Transverse colon (tissue), 4 donors: Measurements from ENCODE around the gene RABGAP1L. TPM values are rescaled to one million over a fixed set of nuclear protein-coding genes. Genes with fewer than 3 reads are reported as not detected.
"Not testable (repeated sequence)": the region's sequence is repeated elsewhere in the genome, so short reads cannot be mapped to it uniquely, and the experiment has no call there.

Source experiments
- DNase-seq: peaks from one replicate; pipeline ENCODE4 v3.0.0-alpha.2; 2019
- H3K27ac ChIP-seq, 4 donors: fragments of 200-600 bp; sonication (generic); 2 replicates each; pipeline ENCODE4 v1.5.1; 2016 to 2018; ENCODE audit warnings: inconsistent platforms in 4 of 4
- H3K27me3 ChIP-seq: fragments of 200-600 bp; sonication (generic); 2 replicates; pipeline ENCODE4 v1.5.1; 2017; ENCODE audit warnings: inconsistent platforms
- H3K36me3 ChIP-seq, 4 donors: fragments of 200-600 bp; sonication (generic); 2 replicates each; pipeline ENCODE4 v1.5.1; 2017 to 2019; ENCODE audit warnings: inconsistent platforms in 4 of 4
- H3K4me1 ChIP-seq, 4 donors: fragments of 200-600 bp; sonication (generic); 2 replicates each; pipeline ENCODE4 v1.5.1; 2017 to 2020; ENCODE audit warnings: inconsistent platforms in 4 of 4
- H3K4me3 ChIP-seq, 4 donors: fragments of 200-600 bp; sonication (generic); 1 replicate in 1 of 4; 2 replicates in 3 of 4; pipeline versions ENCODE4 v1.5.1 to v1.6.1; 2017 to 2019; ENCODE audit warnings: inconsistent platforms in 4 of 4
- H3K9me3 ChIP-seq, 2 donors: fragments of 200-600 bp; sonication (generic); 2 replicates each; pipeline ENCODE4 v1.5.1; 2017 to 2019; ENCODE audit warnings: inconsistent platforms in 2 of 2
- EP300 ChIP-seq: sonication (generic); formaldehyde crosslinking; IDR thresholded peaks from one replicate; pipeline ENCODE4 v1.6.1; 2017; ENCODE audit warnings: antibody characterized with exemption, low read depth
- POLR2A ChIP-seq: fragments of 450-650 bp; IDR thresholded peaks from one replicate; pipeline ENCODE4 v1.6.1; 2016; ENCODE audit warnings: antibody characterized with exemption, mild to moderate bottlenecking, moderate library complexity
- POLR2AphosphoS5 ChIP-seq, 3 donors: sonication (generic); formaldehyde crosslinking; IDR thresholded peaks; one replicate each; pipeline ENCODE4 v1.6.1; 2016; ENCODE audit warnings: antibody characterized with exemption in 3 of 3
- WGBS, 2 donors: methylation state at CpG; one replicate each; pipeline ENCODE4 v1.1.5; 2018; ENCODE audit warnings: low coverage in 1 of 2; 5-methylcytosine and 5-hydroxymethylcytosine counted together
- in situ Hi-C, 4 donors: fragments of 200-750 bp; cut with MboI; loops; one replicate each; pipeline versions ENCODE4 v1.15.0 to v1.15.1; 2017; ENCODE audit warnings: low sequenced_read_pairs in 3 of 4, low pct_ligation_motif_present in 1 of 4, low pct_unique_long_range_greater_than_20kb in 1 of 4
- intact Hi-C: fragments of 100-400 bp; cut with DNase I; formaldehyde crosslinking; loops from one replicate; pipeline ENCODE4 v1.15.1; 2023; ENCODE audit warnings: low total_unique reads
- total RNA-seq, 4 donors: library from RNA; depleted of rRNA; stranded (reverse); fragments of >200 nt; gene quantifications; one replicate each; pipeline ENCODE4 v1.1.0, GENCODE V29; 2016
- TF ChIP-seq, protein P1 (sequence below), 5 experiments: fragments of 200-600 bp in 3 of 5; fragments of 450-650 bp in 2 of 5; sonication (generic) in 3 of 5; IDR thresholded peaks; 1 replicate in 2 of 5; 2 replicates in 3 of 5; pipeline ENCODE4 v1.5.1; 2016 to 2017; ENCODE audit warnings: antibody characterized with exemption in 5 of 5, inconsistent platforms in 3 of 5, mild to moderate bottlenecking in 2 of 5, moderate library complexity in 1 of 5

The RABGAP1L gene
- total RNA-seq, 4 donors from 2014 or later: 68.9 to 127 (median 99.9) TPM

DNA sequence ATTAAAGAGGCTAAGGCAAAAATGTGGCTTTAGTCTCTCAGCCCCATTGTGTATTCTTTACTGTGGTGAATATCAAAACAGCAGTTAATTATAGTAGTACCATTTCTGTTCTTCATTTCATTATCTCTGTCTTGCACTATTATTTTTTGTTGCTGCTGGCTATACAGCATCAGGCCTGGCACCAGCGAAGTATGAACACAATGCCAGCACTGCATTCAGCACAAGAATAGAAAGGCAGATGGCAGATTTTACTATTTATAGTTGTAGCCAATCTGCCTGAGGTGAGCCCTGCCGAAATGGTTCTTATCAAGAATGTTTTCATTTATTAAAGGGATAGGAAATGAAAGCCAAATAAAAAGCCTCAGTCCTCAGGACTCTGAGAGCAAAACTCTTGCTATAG lies 360.5 kb downstream of the RABGAP1L start:
- Histone ChIP-seq H3K36me3 (no peaks in the 10 kb centered on the region), H3K4me3 (no peak overlapping the region), H3K27me3 (no peaks in the 10 kb centered on the region), H3K27ac (no peak overlapping the region), H3K9me3 (no peaks in the 10 kb centered on the region), H3K4me1 (no peaks in the 10 kb centered on the region)
- TF ChIP-seq EP300: no peak
- TF ChIP-seq POLR2A: no peak
- no peak for TF ChIP-seq POLR2AphosphoS5 (IDR thresholded peaks at IDR 0.05)
- TF ChIP-seq, protein P1, sequence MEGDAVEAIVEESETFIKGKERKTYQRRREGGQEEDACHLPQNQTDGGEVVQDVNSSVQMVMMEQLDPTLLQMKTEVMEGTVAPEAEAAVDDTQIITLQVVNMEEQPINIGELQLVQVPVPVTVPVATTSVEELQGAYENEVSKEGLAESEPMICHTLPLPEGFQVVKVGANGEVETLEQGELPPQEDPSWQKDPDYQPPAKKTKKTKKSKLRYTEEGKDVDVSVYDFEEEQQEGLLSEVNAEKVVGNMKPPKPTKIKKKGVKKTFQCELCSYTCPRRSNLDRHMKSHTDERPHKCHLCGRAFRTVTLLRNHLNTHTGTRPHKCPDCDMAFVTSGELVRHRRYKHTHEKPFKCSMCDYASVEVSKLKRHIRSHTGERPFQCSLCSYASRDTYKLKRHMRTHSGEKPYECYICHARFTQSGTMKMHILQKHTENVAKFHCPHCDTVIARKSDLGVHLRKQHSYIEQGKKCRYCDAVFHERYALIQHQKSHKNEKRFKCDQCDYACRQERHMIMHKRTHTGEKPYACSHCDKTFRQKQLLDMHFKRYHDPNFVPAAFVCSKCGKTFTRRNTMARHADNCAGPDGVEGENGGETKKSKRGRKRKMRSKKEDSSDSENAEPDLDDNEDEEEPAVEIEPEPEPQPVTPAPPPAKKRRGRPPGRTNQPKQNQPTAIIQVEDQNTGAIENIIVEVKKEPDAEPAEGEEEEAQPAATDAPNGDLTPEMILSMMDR (IDR thresholded peaks at IDR 0.05): no peak
- intact Hi-C loops (no loop called here), in situ Hi-C loops (no loop called here)
- 67 to 76% methylated on average over 1 to 2 of the region's 2 CpGs for WGBS, 2 donors
- DNase-seq: no peak

DNA sequence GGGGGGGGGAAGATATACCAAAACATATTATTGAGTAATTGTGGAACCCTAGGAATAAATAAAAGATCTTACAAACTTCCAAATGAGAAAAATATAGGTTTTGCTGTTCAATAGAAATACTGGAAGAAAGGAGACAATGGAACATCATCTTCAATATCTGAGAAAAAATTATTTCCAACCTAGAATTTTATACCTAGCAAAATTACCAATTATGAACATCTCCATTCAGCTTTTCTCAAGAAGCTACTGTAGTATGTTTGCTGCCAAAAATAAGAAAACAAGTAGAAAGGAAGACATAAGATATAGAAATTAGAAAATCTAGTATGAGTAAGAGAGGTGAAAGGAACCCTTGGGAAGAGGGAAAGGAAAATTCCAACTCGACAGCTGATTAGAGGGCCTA lies 372.4 kb downstream of the RABGAP1L start:
- DNase-seq: no peak
- TF ChIP-seq POLR2AphosphoS5 (IDR thresholded peaks at IDR 0.05) (no peak), POLR2A (no peak), EP300 (no peak)
- TF ChIP-seq, protein P1 (IDR thresholded peaks at IDR 0.05): no peak
- H3K27me3 ChIP-seq: no peaks in the 10 kb centered on the region
- WGBS, 2 donors: 100% methylated on average over 1 of the region's 1 CpG
- H3K27ac ChIP-seq: no peak overlapping the region
- intact Hi-C loops: no loop called here
- in situ Hi-C loops: no loop called here
- peaks cover 11 to 13% of the 10 kb centered on the region in 2 donors for H3K9me3 ChIP-seq
- no peak overlapping the region for H3K4me3 ChIP-seq
- H3K4me1 ChIP-seq: no peaks in the 10 kb centered on the region
- H3K36me3 ChIP-seq: no peaks in the 10 kb centered on the region

- no peak for DNase-seq
- intact Hi-C loops (no loop called here), in situ Hi-C loops (no loop called here)
- TF ChIP-seq, protein P1 (IDR thresholded peaks at IDR 0.05): no peak
- TF ChIP-seq POLR2AphosphoS5 (IDR thresholded peaks at IDR 0.05) (no peak), POLR2A (no peak), EP300 (no peak)
- Histone ChIP-seq H3K9me3 (peaks cover 11 to 13% of the 10 kb centered on the region in 2 donors), H3K27me3 (no peaks in the 10 kb centered on the region), H3K36me3 (no peaks in the 10 kb centered on the region), H3K4me3 (no peak overlapping the region), H3K4me1 (no peaks in the 10 kb centered on the region), H3K27ac (no peak overlapping the region)
Measured at GRCh38 chr1:174534789-174535188, 375.5 kb downstream of the RABGAP1L start.

DNA sequence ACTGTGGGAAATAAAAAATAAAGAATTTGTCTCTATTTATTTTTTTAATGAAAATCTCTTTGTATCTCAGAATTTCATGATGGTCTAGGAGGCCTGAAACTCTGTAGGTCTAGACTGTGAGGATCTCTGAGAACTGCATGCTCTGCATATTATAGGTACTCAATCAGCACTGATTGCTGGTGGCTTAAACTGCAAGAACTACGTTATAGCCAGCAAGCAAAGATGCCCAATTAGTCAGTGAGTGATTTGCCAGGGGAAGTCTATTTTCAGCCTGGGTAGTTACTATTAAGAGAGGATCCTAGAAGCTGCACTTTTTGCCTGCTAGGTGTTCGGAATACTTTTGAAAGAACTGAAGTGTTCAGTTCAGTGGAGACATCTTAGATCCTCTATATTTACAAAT lies 375.9 kb downstream of the RABGAP1L start:
- TF ChIP-seq POLR2A: no peak
- no peak for TF ChIP-seq EP300
- TF ChIP-seq, protein P1 (IDR thresholded peaks at IDR 0.05): no peak
- TF ChIP-seq POLR2AphosphoS5 (IDR thresholded peaks at IDR 0.05): no peak
- H3K27ac ChIP-seq: no peak overlapping the region
- H3K9me3 ChIP-seq: peaks cover 11 to 13% of the 10 kb centered on the region in 2 donors
- no peaks in the 10 kb centered on the region for H3K27me3 ChIP-seq
- H3K4me1 ChIP-seq: no peaks in the 10 kb centered on the region
- in situ Hi-C loops: no loop called here
- no peak for DNase-seq
- no peaks in the 10 kb centered on the region for H3K36me3 ChIP-seq
- 80 to 81% methylated on average over 1 to 2 of the region's 2 CpGs for WGBS, 2 donors
- no peak overlapping the region for H3K4me3 ChIP-seq
- intact Hi-C loops: no loop called here

DNA sequence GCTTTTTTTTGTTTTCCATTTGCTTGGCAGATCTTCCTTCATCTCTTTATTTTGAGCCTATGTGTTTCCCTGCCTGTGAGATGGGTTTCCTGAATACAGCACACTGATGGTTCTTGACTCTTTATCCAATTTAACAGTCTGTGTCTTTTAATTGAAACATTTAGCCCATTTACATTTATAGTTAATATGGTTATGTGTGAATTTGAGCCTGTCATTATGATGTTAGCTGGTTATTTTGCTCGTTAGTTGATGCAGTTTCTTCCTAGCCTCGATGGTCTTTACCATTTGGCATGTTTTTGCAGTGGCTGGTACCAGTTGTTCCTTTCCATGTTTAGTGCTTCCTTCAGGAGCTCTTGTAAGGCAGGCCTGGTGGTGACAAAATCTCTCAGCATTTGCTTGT lies 384.1 kb downstream of the RABGAP1L start:
- WGBS, 2 donors: 85 to 98% methylated on average over 2 of the region's 2 CpGs
- intact Hi-C loops, H3K27me3 ChIP-seq, H3K27ac ChIP-seq, H3K4me1 ChIP-seq, DNase-seq, H3K36me3 ChIP-seq, H3K4me3 ChIP-seq, H3K9me3 ChIP-seq, in situ Hi-C loops: not testable (repeated sequence)
